Activated CD4-positive, alpha-beta T cell treated with anti-CD3 and anti-CD28 coated beads, Interleukin-2, amount 50 U/mL, for 1 hour (primary cell): ENCODE results near the gene USP9Y.
"Not testable (repeated sequence)": the region's sequence is repeated elsewhere in the genome, so short reads cannot be mapped to it uniquely, and the experiment has no call there.

Experiments
- DNase-seq: peaks from one replicate; pipeline ENCODE4 v3.0.0-alpha.2; 2020

Gene USP9Y, protein sequence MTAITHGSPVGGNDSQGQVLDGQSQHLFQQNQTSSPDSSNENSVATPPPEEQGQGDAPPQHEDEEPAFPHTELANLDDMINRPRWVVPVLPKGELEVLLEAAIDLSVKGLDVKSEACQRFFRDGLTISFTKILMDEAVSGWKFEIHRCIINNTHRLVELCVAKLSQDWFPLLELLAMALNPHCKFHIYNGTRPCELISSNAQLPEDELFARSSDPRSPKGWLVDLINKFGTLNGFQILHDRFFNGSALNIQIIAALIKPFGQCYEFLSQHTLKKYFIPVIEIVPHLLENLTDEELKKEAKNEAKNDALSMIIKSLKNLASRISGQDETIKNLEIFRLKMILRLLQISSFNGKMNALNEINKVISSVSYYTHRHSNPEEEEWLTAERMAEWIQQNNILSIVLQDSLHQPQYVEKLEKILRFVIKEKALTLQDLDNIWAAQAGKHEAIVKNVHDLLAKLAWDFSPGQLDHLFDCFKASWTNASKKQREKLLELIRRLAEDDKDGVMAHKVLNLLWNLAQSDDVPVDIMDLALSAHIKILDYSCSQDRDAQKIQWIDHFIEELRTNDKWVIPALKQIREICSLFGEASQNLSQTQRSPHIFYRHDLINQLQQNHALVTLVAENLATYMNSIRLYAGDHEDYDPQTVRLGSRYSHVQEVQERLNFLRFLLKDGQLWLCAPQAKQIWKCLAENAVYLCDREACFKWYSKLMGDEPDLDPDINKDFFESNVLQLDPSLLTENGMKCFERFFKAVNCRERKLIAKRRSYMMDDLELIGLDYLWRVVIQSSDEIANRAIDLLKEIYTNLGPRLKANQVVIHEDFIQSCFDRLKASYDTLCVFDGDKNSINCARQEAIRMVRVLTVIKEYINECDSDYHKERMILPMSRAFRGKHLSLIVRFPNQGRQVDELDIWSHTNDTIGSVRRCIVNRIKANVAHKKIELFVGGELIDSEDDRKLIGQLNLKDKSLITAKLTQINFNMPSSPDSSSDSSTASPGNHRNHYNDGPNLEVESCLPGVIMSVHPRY (N-terminal part only)

DNA sequence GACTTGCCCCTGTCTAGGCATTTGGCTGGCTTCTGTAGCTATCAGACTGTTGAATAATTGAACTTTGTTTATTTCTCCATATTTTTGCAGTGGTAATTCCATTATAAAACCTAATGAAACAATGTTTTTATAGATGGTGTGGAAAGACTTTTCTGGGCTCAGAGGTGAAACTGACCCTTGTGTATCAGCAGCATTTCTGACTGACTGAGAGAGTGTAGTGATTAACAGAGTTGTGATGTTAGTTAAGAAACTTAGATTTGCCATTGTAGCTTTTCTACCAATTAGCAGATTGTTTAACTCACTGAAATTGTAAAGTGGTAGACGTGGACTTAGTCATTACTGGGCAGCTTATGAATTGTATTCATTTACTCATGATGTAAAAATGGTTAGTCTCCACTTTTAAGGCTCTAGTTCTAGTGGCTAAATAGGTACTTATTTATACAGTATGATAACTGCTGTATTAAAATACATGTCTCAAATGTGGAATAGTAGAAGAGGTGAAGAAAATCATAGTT, at the start of gene USP9Y:
TSS of gene USP9Y (plus strand) at position 51 of the 515 bp plus-strand sequence. CDS start 8,217 bp downstream, outside the sequence.
- DNase-seq, result no peak

DNA sequence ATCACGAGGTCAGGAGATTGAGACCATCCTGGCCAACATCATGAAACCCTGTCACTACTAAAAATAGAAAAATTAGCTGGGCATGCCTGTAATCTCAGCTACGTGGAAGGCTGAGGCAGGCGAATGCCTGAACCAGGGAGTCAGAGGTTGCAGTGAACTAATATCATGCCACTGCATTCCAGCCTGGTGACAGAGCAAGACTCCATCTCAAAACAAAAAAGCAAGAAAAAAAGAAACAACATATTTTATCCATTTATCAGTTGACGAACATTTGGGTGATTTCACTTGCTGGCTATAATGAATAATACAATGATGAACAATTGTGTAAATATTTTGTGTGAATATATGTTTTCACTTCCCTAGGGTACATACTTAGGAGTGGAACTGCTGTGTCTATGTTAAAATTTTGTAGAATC, 49.4 kb upstream of the USP9Y start:
- DNase-seq, result no peak

DNA sequence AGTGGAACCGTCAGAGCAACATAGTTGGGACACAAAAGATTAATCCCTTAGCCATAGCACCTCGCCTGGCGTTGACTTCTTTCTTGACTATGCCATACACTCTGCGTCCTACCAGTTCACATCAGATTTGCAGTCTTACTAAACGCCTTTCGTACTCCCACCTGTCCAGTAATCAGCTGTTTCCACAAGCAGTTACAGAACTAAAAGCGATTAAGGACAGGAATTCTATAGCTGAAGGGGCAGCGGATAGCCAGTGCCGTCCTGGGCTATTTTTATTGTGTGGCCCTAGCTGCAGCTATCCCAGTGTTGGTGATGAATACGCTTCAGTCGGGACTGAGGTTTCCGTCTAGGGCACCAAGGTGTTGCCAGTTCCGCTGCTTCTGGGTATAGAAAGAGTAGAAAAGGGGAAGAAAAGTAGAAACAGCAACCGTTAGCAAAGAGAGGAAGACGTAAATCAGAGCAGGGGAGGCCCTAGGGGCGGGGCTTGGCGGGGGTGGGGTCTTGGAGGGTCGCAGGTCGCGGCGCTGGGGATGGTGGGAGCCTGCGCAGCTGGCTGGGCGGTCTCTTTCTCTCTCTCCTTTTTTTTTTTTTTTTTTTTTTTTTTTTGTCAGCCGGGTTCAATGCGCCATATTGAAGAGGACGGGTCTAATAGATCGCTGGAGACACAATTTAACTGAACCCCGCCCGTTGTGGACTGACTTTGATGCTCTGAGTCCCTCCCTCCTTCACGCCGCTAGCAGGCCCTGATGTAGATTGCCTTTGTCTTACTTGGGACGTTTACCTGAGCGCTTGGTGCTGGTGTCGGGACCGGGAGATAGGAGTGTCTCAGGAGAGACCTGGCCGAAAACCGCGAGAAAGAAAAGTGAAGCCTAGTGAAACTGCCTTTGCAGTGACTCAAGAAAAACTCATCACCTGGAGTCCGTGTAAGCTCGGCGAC, 39.0 kb upstream of the USP9Y start:
- peak; percentile 78 for DNase-seq

DNA sequence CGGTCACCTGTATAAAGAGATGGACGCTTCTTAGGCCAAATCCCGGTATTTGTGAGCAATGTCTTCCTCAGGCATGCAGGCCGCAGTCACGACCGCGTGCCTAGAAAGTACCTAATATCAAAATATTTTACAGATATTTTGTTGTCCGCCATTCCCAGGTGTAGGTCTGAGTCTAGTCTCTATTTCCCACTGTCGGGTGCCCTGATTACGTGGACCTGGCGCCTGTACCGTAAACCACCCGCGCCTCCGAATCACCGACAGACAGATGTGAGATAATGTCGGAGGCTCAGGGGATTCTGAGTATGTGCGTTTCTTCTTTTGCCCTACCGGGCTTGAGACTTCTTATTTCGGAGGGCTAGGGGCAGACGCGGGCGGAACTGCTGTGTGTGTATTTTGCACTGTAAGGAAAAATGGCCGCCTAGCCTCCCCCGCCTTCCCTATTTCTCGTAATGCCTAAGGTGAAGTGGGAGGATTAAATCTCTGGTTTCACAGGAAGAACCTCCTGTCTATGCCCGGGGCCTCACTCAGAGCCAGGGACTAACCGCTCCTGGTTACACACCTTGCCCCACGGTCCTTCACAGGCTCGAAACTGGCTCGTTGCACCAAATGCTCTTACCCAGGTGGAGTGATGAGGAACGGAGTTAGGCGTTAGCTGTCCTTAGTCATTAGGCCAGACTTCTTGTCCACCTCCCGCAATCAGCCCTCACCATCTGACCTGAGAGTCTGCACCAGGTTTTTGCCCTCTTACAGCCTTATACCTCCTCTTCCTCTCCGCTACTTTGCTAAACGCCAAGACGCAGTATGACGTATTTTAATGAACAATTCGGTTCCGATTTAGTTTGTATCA, 38.1 kb upstream of the USP9Y start:
- peak; percentile 31 for DNase-seq

DNA sequence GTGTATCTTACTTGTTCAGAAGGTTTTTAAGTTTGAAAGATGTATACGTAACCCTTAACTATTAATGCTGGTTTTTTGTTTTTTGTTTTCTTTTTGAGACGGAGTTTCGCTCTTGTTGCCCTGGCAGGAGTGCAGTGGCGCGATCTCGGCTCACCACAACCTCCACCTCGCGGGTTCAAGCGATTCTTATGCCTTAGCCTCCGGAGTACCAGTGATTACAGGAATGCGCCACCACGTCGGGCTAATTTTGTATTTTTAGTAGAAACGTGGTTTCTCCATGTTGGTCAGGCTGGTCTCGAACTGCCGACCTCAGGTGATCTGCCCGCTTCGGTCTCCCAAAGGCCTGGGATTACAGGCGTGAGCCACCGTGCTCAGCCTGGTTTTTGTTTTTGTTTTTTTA, 37.2 kb upstream of the USP9Y start:
- DNase-seq, result not testable (repeated sequence)

DNA sequence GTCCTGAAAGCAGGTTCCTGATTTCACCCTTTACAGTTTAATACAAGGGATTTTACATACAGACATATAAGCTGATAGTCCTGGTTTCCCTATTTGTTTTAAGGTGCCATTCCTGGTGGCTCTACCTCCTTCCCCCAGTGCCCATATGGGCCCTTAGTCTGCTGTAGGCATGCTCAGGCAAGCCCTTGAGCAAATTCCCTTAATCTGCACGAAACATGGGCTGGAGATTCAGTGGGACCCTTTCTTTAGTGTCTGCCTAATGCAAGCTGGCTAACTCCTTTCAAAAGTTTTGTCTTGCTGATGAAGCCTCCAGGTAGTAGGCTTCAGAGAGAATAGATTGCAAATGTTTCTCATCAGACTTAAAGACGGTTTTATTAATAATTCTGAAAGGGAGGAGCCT, 22.9 kb upstream of the USP9Y start:
- no peak for DNase-seq

DNA sequence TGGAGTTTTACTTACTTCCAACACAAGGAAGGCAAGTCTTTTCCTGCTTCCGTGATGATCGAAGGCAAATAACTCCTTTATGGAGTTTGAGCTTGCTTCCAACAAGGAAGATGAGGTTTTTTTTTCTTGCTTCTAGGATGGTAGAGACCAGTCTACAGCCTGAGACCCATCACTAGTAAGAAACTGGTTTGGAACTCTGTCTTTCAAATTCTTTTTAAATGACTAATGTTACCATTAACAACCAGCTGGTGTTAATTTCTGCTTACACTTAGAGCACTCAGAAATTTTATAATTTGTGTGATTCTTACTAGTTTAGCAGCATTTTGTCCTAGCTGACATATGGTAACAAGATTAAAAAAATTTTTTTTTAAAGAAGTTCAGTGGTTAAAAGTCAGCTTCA, 19.5 kb upstream of the USP9Y start:
- no peak for DNase-seq

DNA sequence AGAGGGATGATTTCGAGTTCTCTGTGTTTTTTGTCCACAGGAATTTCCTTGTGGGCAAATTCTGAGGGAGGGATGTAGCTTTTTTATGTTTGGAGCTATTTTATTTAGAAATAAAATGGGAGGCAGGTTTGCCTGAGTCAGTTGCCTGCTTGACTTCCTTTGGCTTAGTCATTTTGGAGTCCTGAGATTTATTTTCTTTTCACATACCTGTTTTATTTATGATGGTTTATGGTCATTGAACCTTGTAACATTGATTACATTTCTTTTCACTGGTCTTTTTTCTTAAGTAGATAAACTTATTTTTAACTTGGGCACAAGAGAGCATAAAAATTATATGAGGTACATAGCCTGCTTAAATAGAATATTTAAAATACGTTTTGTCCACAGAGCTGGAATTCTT, 12.7 kb upstream of the USP9Y start:
- DNase-seq, result no peak

DNA sequence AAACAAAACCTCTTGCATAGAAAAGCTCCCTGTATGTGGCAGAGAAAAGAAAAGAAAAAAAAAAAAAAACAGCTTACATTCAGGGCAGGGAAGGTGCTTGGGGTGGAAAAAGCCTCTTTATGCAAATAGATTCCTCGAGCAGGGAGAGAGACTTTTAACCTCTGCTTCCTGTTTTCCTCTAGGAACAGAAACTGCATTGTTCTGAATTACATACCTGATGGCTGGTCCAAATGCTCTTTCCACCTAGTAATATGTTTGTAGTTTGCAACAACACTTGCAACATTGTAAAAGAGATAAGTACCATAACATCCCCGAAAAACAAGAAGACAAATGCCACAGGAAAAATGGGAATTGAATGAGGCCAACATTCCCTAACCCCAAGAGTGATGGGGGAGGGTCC, 944 bp upstream of the USP9Y start:
- no peak for DNase-seq

DNA sequence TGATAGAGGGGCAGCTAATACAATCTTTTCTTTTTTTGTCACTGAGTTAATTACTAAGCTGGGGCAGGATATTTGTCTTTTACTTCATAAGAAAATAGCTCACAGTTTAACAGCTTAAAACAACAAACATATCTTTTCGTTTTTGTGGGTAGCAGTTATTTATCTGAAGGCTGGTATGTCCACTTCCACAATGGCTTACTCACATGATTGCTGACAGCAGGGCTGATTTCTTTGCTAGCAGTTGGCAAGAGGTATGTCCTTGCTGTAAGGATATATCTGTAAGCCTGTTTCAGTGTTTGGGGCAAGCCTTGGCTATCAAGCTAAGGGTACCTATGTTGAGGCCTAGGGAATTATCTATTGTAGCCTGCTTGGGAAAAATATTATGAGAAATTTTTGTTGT, 1.1 kb downstream of the USP9Y start:
- no peak for DNase-seq

DNA sequence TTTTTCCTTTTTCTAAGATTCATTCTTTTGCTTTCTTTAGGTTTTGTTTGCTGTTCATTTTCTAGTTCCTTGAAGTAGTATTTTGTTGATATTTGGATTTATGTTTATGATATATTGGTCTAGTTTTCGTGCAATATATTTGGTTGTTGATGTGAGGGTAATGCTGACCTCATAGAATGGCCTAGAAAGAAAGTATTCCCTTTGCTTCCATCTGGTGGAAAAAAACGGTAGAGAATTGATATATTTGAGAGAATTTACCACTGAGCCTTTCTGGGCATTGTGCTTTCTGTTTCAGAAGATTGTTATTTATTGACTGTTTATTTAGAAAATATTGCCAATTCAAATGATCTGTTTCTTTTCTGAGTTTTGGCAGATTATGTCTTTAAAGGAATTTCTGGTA, 9.4 kb downstream of the USP9Y start:
- DNase-seq, result no peak

DNA sequence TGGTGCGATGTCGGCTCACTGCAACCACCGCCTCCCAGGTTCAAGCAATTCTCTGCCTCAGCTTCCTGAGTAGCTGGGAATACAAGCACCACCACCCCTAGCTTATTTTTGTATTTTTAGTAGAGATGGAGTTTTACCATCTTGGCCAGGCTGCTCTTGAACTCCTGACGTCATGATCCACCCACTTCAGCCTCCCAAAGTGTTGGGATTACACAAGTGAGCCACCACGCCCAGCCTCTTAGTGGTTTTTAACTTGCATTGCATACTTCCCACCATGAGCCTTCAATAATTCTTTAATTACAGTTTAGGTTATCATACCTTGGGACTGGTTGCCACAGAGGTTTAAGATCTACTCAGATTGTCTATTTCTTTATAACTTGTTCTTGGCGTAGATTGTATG, 14.3 kb downstream of the USP9Y start:
- DNase-seq, result no peak

DNA sequence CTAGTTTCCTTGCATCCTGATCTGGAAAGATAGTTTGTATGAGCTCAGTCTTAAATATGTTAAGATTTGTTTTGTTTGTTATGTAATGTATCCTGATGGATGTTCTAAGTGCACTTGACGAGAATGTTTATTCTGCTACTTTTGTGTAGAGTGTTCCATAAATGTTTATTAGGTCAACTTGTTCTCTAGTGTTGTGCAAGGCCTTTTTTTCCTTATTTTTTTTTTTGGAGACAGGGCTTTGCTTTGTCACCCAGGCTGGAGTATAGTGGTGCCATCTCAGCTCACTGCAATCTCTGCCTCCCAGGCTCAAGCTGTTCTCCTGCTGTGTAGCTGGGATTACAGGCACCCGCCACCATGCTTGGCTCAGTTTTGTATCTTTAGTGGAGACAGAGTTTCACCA, 28.7 kb downstream of the USP9Y start:
- DNase-seq, result no peak

DNA sequence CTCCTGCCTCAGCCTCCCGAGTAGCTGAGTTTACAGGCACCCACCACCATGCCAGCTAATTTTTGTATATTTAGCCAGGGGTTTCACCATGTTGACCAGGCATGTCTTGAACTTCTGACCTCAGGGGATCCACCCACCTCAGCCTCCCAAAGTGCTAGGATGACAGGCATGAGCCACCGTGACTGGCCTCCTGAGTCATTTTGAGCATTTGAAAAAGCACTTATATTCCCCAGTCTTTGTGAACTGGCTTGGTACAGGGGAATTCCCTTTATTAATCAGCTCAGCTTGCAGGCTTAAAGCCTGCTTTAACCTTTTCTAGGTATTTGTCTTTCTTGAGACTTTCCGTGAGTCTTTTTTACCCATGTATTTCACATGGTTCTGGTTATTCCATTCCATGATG, 32.6 kb downstream of the USP9Y start:
- no peak for DNase-seq

DNA sequence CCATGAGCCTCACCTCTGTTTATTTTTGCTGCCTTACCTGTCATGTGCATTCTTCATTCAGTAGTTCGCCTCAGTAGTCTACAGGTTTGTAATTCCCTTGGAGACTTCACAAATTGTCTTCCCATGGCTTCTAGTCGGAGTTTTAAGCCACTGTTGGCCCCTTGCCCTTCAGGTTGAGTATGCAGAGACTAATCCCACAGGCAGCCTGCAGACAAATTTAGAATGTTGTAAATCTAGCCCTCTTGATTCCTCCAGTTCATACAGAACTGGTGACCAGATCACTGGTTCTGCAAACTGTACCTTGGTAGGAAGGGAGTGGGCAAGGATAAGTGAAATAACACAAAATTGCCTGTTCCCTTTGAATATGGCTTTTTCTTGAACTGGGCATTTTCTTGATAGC, 33.0 kb downstream of the USP9Y start:
- DNase-seq, result no peak

DNA sequence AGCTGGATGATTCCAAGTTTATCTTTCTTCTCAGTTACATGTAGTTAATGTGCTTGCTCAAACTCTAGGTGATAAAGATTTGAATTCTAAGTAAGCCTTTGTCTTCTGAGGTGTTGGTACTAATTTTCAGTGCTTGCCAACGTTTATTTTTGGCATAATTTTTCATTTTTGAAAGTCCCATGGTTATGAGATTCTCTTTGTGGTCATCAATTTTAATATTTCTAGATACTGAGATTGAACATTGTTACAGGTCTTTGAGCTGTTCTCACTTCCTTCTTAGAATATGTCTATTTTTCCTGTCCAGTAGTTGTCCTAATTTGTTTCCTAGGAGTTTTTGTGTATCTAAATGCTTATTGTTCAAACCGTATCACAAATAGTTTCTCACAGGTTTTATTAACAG, 40.4 kb downstream of the USP9Y start:
- DNase-seq, result no peak

DNA sequence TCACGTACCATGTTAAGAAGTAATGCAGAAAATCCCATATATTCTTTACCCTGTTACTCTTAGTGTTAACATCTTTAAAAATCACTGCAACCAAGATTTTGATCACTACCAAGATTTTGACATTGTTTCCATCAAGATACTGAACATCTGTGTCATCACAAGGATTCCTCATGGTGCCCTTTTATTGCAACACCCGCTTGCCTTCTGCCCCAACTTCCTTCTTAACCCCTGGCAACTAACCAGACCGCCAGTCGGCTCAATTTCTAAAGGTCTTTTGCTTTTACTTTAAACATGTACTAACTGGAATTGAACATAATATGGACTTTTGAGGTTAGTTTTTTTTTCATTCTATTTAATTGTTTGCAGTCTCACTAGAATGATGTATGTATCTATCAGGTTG, 41.7 kb downstream of the USP9Y start:
- DNase-seq, result no peak

DNA sequence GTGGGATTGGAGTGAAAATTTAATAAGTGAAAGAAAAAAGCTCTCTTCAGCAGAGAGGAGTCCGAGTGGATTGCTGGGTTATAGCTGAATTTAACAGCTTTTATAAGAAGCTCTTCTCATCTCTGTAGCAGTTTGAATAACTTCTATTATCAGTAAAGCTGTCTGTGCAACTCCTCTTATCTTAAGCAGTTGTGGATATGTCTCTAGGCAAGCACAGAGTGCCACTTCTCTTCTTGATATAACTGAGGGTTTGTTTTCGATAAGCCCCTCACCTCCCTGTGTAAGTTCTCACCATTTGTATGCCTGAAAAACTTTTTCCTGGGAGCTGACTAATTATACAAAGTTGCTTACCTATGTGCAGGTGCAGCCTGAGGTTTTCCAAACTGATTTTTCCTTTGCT, 43.1 kb downstream of the USP9Y start:
- no peak for DNase-seq

DNA sequence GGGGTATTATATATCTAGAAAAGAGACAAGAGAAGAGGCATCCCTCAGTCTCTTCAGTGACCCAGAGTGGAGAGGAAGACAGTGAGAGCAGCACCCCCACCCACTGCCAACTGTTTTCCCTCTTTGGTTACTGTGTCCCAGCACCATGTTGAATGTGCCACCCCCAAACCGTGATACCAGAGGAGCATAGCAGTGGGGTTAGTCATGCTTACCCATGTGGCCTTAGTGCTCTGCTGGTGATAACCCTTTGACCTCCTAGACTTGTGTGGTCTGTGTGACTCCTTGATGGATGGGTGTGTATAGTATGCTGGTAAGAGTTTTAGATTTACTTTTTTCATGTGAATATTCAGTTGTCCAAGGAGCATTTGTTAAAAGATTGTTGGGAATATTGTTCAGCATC, 48.3 kb downstream of the USP9Y start:
- no peak for DNase-seq

DNA sequence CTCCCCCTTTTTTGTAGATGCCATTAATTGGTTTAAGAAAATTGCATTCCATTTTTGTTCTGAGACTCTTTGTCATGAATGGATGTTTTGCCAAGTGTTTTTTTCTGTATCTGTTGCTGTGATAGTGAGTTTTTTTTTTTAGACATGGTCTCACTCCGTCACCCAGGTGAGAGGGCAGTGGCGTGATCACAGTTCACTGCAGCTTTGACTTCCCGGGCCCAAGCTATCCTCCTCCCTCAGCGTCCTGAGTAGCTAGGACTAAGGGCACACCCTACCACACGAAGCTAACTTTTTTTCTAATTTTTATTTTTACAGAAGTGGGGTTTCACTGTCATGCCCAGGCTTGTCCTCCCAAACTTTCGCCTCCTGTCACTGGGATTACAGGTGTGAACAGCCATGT, 51.8 kb downstream of the USP9Y start:
- no peak for DNase-seq

DNA sequence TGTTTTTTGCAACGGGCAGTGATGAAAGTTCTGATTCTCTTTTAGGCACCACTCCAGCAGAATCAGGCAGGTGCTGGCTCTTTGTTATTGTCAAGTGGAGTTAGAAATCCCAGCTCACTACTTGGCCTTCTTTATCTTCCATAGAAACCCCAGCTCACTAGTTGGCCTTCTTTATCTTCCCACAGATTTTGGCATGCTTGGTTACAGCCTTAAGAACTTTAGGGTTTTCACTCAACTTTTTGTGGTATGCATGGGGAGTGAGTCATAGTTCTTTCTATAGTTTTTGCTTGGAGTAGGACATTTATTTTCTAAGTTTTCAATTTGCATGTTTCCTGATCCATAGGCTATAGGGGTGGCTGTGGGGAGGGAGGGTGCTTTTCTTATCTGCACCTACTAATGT, 55.0 kb downstream of the USP9Y start:
- DNase-seq, result no peak

DNA sequence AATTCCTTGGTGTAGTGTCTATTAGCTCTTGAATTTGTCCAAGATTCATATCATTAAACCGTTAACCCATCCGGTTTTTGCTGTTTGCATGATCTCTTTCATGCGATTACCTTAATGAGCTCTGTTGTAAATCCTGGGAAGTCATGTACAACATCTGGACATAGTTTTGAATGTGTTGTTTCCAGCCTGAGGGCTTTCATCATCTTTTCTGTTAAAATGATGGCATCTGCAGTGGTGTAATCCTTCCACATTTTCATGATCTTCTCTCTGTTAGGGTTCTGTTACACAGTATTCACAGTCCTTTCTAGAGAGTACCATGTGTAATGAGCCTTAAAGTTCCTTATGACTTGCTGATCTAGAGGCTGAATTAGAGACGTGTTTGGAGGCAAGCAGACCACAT, 64.9 kb downstream of the USP9Y start:
- no peak for DNase-seq
